Measurements from ENCODE around the gene MYL9.
A peak's percentile ranks its signal among the peaks of the same experiment; 100 is the strongest.
"Not testable (repeated sequence)": the region's sequence is repeated elsewhere in the genome, so short reads cannot be mapped to it uniquely, and the experiment has no call there.

Gene MYL9

DNA sequence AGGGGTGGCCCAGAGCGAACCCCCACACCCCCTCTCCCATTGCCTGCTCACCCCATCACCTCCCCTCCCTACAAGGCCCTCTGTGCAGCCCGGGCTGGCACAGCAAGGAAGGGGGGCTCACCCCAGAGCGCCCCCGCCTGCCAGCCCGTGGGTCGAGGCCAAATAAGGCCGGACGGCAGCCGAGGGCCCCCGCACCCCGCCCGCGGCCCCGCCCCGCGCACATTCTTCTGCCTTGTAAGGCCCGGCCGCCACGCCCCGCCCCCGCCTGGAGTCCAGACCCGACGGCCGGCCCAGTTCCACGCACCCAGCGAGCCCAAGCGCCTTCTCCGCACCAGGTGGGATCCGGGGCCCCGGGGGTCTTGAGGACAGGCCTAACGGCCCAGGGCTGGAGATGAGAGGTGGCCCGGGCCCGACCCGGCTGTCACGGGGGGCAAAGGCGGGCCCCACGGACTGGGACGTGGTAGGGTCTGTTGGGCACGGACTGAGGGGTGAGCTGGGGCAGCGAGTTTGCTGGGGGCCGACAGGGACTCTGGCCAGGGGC, at the start of gene MYL9:
MYL9 (plus strand) TSS at position 293 of the 541 bp plus-strand sequence. CDS start 3,366 bp downstream, outside the sequence.
- DNase-seq: peak; percentile 34

DNA sequence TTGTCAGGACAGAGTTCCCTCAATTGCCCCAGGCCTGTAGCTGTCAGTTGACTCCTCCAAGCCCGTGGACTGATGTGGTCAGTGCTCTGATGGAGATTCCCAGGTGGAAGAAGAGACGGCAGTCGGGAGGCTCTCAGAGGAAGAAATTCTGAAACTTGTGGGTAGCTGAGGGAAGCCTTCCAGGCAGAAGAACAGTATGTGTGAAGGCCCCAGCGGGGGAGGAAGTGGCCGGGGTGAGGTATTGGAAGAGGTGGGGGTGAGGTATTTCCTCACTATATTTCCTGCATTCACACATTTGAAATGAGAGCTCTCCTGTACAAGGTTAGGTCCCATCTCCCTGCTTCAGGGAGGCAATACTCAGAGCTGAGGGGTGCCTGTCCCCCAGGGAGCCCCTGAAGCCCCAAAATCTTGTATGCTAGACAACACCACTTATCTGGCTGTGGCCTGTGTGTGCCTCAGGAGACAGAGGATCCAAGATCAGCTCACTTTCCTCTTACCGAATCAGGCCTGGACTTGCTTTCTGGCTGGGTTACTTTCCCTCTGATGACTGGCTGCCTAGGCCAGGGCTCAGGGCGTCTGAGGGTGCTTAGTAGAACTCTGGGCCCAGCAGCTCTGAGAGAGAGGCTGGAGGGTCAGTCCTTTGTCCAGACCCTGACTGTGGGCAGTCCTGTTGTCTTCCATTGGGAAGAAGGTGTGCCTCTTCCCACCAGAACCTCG, 49.3 kb upstream of the MYL9 start:
- DNase-seq: no peak

DNA sequence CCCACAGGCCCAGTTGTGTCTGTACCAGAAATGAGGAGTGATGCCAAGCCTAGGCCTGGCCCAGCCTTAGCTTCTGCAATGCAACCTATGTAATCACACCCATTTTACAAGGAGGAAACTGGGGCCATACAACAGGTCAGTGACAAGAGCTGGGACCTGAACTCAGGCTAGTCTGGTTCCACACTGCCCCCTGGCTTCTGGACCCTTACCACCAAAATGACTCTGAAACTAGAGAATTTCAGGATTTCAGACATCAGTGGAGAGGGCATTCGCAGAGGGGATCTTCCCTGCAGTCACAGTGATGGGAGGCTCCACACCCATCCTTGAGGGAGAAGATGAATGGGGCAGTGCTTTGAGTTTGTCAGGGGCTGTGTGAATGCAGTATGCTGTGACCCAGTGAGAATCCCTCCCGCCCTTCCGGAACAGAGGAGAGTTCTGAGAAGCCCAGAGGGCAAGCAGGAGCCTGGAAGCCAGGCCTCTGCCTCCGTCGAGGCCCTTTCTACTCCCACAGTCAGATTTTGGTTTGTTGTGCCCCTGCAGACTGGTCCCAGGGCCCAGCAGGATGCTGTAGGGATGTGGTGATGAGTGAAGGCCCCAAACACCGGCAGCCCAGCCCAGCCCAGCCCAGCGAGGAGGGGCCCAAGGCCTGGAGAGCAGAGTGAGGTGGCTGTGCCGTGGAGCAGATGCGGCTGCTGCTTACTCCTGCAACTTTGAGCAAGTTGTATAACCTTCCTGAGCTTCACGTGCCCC, 48.1 kb upstream of the MYL9 start:
- DNase-seq: no peak

DNA sequence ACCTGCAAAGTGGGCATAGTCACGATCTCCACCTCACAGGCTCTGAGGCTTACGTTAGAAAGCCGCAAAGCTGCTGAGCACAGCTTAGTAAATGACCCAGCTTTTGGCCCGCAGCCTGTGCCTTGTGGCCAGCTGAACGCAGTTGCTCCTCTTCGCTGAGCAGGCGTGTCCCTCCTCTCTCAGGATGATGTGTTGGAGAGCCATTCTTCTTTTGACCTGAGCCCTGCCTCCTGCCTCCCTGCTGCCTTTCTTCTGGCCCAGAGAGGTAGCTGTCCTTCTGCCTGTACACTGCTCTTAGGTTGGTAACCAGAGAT, 47.6 kb upstream of the MYL9 start:
- DNase-seq: no peak

DNA sequence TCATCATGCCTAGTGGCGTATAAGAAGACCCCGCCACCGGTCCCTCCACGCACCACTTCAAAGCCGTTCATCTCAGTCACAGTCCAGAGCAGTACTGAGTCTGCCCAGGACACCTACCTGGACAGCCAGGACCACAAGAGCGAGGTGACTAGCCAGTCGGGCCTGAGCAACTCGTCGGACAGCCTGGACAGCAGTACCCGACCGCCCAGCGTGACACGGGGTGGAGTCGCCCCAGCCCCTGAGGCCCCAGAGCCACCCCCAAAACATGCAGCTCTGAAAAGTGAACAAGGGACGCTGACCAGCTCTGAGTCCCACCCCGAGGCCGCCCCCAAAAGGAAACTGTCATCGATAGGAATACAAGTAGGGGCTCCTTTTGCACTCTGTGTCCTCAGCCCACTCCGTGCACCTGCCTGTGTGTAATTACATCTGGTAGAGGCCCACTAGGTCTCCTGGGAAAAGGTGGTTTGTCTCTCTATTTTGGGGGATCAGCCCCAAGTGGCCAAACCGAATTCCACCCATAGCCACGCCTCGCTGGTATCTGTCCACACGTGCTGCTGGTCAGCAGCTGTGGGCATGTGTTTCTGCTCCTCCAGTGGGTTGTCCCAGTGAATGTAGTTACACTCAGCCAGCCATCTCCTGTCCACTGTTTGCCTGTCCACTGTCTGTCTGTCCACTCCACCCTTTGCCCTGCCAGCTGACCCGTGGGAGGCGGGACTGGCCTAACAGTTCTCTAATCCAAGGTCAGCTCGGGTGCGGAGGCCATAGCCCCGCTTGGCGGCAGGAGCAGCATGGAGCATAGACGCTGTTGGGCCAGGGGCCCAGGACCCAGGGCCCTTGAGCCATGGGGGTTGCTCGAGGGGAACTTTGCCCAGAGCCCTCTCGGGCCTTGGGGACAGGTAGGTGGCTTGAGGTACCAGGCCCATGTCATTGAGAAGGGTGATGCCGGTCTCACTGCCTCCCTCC, 44.3 kb upstream of the MYL9 start:
- no peak for DNase-seq

DNA sequence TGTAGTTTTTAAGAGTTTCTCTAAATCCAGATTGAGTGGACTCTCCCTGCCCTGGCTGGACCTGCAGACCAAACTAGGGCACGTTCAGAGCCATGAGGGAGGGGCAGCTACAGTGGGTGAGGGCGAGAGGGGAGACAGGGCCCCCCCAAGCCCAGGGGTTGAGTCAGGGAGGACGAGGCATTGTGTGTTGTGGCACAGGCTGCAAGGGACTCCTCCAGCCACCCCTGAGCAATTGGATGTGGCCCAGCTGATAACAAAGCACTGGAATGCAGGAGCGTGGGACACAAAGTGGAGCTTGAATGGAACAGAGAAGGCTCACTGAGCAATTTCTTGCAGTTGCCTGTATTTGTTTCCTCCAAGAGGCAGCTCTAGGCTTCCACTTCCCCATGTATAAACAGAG, 43.5 kb upstream of the MYL9 start:
- no peak for DNase-seq

DNA sequence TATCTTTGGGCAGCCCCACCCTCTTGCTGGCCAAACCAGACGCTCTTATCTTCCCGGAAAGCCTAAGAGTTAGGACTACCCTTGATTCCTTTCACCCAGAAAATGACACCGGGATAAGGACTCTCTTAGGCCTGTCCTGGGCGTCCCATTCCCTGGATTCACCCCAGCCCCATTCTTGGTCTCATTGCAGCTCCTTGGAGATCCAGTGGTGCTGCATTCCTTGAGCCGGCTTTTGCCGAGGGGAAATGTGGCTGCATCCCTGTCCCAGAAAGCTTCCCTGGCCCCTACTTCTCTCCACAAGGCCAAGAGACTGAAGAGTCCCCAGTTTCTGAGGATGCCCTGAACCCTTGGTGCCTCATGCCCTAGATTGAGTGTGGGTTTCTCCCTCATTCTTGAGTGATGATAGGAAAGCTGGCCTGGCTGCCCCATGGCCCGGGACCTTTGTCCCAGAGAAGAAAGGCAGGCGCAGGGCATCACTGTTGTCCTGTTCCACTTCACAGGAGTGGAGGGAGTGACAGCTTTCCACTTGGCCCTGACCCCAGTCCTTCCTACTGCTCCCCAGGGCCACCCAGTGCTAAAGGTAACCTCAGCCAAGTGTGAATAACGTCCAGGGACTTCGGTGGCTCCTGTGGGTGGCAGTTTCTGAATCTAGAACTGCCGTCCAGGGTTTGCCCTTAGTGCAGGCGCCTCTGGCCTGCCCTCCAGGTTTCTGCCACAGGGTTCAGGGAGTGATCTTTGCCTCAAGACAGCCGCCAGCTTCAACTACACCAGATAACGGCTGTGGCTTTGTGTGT, 42.7 kb upstream of the MYL9 start:
- DNase-seq: no peak

DNA sequence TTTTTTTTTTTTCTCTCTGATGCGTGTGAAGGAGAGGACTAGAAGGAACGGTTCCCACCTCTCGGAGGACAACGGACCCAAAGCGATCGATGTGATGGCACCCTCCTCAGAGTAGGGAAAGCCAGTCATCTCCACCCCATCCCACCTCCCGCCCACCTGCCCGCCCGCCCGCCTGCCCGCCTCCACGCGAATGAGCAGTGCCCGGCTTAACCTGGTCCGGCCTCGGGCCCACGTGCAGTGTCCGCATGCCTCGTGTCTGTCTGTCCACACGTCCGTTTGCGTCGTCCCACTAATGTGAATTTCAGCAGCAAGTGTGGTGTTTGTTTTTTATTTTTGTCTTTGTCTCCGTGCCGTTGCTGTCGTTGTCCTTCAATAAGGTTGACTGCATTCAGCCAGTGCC, 42.1 kb upstream of the MYL9 start:
- DNase-seq: no peak

DNA sequence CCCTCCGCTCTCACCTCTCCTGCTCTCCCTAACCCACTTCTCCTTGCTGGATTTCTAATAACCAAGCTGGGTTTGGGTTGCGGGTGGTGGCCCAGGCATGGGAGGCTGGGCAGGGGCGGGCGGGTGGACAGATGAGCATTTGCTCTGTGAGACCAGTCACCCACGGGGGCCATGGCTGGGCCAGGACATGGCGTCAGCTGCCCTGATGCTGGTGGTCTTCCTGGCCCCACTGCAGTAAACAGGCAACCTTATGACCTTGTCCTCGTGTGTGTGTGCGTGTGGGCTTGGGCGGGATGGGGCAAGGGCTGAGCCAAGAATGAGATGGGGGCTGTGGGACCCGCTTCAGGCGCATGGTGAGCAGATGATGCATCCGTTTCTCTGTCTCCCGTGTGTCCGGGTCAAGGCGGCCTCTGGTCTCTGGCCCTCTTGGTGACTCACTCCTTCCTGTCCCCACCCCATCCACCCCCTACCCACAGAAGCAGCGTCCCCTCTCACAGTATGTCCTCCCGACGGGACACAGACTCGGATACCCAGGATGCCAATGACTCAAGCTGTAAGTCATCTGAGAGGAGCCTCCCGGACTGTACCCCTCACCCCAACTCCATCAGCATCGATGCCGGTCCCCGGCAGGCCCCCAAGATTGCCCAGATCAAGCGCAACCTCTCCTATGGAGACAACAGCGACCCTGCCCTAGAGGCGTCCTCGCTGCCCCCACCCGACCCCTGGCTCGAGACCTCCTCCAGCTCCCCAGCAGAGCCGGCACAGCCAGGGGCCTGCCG, 41.4 kb upstream of the MYL9 start:
- DNase-seq: no peak

DNA sequence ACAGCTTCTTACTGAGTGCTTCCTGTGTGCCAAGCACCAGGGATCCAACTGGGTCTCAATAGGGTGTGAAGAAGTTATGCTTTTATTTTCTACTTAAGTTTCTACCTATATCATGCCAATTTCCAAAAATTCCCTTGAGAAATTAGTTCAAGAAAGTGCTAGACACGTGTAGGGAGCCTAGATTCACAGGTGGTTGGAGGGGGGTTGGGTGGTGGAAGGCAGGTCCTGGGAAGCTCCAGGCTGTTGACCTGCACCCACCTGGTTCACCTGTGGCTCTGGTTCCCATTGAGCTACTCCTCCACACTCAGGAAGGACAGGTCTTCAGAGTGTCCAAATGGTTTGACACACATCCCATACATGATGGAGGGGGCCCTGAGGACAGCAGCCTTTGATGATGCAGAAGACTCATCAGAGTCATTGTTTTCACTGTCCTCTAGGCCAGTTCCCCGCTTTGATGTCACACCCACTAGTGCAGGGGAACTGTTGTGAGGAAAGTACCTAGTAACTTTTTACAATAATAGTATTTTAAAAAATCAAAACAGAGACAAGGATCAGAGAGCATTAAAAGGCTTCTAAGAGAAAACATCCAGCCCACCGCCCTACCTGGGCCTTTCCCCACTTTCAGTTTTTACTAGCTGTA, 39.8 kb upstream of the MYL9 start:
- DNase-seq: no peak

DNA sequence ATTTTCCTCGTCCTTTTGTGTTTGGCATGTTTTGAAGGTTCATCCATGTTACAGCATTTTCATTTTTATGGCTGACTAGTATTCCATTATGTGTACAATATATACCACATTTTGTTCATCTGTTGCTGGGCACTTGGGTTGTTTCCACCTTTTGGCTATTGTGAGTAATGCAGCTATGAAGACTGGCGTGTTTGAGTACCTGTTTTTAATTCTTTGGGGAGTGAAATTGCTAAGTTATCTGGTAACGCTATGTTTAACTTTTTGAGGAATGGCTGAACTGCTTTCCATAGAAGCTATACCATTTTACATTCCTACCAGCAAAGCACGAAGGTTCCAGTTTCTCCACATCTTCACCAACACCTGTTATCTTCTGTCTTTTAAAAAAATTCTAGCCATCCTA, 37.0 kb upstream of the MYL9 start:
- DNase-seq: no peak

DNA sequence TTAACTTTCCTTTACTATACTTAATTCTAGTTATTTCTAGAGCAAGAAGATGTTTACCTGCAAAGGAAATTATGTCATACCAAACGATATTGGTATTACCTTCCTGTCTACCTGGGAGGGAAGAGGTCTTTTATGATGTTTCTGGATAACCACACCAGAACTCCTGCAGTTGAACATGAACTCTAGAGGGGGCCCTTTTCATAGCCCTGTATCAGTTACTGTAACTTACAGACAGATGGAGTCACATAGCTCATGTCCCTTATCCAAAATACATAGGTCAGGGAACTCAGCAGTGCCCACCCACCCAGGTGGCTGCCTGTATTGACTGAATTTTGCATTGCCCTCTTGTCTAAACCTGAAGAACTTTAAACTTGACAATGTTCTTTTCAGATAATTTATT, 35.1 kb upstream of the MYL9 start:
- no peak for DNase-seq

DNA sequence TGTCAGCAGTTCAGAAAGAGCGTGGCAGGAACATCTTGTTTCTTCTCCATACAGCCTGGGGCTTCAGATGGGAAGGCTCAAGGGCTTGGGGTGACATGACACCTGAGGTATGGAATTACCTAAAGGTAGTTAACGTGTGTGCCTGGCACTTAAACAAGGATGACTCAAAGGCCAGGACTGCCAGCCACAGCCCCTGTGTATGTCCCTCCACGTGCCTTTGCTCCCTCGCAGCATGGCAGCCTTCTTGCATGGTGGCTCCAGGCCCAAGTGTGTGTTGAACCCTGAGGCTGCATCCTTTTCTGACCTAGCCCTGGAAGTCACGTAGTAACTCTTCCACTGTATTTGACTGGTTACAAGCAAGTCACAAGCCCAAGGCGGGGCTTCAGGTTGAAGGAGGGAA, 33.6 kb upstream of the MYL9 start:
- no peak for DNase-seq

DNA sequence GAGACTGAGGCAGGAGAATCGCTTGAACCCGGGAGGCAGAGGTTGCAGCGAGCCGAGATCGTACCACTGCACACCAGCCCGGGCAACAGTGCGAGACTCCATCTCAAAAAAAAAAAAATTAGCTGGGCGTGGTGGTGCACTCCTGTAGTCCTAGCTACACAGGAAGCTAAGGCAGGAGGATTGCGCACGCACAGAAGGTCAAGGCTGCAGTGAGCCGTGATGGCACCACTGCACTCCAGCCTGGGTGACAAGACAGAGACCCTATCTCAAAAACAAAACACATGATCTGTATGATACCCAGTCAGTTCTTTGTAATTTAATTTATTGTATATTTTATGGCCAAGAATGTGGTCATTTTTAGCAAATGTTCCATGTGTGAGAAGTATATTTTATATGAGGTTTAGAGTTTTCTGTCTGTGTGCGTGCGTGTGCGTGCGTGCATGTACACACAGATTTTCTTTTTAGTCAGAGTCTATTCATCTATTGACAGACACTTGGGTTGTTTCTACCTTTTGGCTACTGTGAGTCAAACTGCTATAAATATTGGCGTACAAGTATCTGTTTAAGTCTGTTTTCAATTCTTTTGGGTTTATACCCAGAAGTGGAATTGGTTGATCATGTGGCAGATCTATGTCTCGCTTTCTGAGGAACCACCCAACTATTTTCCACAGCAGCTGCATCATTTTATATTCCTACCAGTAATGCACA, 22.2 kb upstream of the MYL9 start:
- no peak for DNase-seq

DNA sequence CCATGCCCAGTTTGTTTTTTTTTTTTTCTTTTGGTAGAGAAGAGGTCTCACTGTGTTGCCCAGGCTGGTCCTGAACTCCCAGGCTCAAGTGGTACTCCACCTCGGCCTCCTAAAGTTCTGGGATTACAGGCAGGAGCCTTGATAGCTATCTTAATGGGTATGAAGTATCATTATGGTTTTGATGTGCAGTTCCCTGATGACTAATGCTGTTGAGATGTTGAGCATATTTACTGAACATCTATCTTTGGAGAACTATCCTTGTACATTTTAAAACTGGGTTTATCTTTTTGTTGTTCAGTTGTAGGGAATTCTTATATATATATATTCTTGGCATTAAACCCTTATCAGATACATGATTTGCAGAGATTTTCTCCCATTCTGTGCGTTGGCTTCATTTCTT, 21.4 kb upstream of the MYL9 start:
- no peak for DNase-seq

DNA sequence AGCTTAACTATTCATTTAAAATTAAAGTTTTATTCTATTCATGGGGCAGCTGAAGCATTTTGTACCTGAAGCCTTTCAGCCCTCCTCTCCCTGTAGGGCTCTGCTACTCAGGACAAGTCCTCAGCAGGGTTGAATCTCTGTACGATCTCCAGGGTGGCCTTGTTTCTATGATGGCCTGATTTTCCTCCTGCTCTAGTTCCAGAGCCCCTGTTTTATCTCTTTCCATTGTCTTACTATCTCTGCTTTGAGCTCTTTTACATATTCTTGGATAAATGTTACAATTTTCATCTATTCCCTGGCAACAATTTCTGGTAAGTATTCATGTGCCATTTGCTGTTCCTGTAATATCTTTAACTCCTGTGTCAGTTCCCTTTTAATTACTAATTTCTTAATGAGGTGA, 19.8 kb upstream of the MYL9 start:
- DNase-seq: no peak

DNA sequence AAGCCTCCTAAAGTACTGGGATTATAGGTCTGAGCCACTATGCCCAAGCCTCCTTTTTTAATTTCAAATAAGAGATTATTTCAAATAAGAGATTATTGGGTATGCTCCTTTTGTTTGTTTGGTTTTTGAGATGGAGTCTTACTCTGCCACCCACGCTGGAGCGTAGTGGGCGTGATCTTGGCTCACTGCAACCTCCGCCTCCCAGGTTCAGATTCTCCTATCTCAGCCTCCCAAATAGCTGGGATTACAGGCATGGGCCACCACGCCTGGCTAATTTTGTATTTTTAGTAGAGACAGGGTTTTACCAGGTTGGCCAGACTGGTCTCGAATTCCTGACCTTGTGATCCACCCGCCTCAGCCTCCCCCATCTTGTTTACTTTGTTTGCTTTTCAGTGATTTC, 18.9 kb upstream of the MYL9 start:
- DNase-seq: not testable (repeated sequence)

DNA sequence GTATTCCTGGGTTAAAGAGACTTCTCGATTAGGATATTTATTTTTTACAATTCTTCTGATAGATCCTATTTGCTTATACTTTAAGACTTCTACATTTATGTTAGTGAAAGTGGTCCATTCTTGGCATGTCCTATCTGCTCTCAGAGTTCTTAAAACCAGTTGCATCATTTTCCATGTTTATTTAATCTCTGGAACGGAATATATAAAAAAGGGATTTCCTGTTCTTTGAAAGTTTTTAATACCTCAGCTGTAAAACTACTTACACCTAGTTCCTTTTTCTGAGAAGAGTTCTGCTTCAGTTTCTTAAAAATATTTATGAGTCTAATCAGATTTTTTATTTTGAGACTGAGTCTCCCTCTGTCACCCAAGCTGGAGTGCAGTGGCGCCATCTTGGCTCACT, 18.0 kb upstream of the MYL9 start:
- DNase-seq: no peak

DNA sequence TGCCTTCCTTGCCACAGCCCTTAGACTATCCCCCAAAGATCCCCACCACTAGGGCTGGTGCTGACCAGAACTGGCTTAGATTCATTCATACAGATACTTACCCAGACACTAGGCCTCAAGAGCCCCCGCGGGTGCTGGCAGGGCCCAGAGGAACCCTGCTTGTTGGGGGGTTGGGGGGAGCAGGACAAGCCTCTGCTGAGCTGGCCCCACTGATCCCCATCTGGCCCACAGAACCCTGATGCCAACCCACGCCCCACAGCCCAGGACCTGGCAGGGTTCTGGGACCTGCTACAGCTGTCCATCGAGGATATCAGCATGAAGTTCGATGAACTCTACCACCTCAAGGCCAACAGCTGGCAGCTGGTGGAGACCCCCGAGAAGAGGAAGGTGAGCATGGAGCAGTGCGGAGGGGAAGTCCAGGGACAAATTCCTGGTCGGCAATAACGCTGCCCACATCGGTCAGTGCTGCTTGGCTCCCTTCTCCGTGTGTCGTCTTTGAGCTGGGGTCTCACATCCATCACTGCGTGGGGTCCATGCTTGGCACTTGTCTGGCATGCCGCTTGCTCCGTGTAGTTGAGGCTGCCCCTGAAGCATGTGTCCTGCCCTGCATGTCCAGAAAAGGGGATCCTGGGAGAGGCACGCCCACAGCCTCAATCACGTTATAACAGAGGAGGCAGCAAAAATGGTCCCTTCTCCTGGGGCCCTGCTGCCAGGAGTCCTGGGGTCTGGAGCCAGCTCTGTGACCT, 15.5 kb upstream of the MYL9 start:
- no peak for DNase-seq

DNA sequence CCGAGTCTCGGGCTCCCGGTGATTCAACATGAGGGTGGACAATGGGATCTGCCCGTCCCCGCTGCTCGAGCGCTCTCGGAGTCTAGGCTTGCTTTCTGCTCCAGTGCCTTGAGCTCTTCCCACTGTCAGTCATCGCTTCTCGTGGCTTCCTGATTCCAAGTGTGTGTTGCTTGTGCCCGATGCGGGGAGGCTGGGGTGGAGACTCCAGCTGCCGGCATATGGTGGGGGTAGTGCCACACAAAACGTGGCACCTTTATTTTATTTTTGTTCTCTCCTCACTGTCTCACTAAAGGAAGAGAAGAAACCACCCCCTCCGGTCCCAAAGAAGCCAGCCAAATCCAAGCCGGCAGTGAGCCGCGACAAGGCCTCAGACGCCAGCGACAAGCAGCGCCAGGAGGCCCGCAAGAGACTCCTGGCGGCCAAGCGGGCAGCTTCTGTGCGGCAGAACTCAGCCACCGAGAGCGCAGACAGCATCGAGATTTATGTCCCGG, 14.8 kb upstream of the MYL9 start:
- DNase-seq: no peak

All from GOT3 (cell line).